Upper lobe of left lung (tissue), 4 donors: ENCODE measurements around the gene AKT2.

Source experiments
- EP300 ChIP-seq, 4 donors: sonication (generic); formaldehyde crosslinking; IDR thresholded peaks; one replicate each; pipeline ENCODE4 v1.5.1; 2017; ENCODE audit warnings: antibody characterized with exemption in 4 of 4, control low read depth in 2 of 4
- POLR2A ChIP-seq, 4 donors: fragments of 450-650 bp; IDR thresholded peaks; one replicate each; pipeline ENCODE4 v1.5.1; 2016 to 2017; ENCODE audit warnings: antibody characterized with exemption in 4 of 4, mild to moderate bottlenecking in 2 of 4
- TF ChIP-seq, protein P1 (sequence below), 6 experiments: fragments of 450-650 bp in 4 of 6; fragments of 200-600 bp in 2 of 6; sonication (generic) in 2 of 6; IDR thresholded peaks; one replicate each; pipeline ENCODE4 v1.5.1; 2016 to 2019; ENCODE audit warnings: antibody characterized with exemption in 6 of 6

DNA sequence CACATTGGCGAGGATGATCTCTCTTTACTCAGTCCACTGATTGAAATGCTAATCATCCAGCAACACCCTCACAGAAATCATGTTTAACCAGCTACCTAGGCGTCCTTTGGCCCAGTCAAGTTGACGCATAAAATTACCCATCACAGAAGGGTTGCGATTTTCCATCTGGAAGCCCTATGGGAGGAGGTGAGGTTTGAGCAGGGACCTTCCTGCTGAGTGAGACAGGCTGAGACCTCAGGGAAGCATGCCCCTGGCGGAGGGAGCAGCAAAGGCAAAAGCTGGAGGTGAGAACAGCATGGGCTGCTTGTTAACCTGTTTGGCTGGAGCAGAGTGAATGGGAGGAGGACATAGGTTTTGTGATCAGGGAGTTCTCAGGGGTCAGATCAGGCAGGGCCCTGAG is 74.3 kb downstream of the AKT2 start:
- TF ChIP-seq, protein P1, sequence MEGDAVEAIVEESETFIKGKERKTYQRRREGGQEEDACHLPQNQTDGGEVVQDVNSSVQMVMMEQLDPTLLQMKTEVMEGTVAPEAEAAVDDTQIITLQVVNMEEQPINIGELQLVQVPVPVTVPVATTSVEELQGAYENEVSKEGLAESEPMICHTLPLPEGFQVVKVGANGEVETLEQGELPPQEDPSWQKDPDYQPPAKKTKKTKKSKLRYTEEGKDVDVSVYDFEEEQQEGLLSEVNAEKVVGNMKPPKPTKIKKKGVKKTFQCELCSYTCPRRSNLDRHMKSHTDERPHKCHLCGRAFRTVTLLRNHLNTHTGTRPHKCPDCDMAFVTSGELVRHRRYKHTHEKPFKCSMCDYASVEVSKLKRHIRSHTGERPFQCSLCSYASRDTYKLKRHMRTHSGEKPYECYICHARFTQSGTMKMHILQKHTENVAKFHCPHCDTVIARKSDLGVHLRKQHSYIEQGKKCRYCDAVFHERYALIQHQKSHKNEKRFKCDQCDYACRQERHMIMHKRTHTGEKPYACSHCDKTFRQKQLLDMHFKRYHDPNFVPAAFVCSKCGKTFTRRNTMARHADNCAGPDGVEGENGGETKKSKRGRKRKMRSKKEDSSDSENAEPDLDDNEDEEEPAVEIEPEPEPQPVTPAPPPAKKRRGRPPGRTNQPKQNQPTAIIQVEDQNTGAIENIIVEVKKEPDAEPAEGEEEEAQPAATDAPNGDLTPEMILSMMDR (IDR thresholded peaks at IDR 0.05) = no peak
- TF ChIP-seq POLR2A (IDR thresholded peaks at IDR 0.05) (no peak), EP300 (IDR thresholded peaks at IDR 0.05) (no peak)
